Measurements from ENCODE around the gene MAPK1IP1L.

DNA sequence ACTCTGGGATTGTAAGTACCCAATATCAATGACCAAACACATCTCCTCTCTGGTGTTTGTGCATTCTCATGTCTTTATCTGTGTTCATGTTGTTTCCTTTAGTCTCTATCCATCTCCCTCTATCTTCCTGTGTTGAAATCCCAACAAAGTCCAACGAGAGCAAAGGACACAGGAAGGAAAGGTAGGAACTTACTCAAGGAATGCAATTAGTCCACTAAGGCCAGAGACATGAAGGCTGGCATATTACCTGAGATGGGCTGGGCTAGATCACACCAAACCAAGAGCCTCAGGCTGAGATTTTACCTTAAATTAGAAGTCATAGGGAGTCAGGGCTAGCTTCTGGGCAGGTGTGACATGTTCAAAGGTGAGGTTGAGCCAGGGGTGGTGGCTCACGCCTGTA is 63.3 kb downstream of the MAPK1IP1L start:
- TF ChIP-seq TEAD4 (IDR thresholded peaks at IDR 0.05; ENCODE audit: borderline replicate concordance, insufficient read depth) (no peak), FOXM1 (IDR thresholded peaks at IDR 0.05; ENCODE audit: low read depth) (no peak), TAF1 (IDR thresholded peaks at IDR 0.05; ENCODE audit: borderline replicate concordance, low read depth, low read length) (no peak), YY1 (IDR thresholded peaks at IDR 0.05; ENCODE audit: low read depth) (no peak), EP300 (IDR thresholded peaks at IDR 0.05; ENCODE audit: borderline replicate concordance in 1 of 2, low read depth in 1 of 2, low read length in 1 of 2) (no peak), JUND (IDR thresholded peaks at IDR 0.05) (no peak), GABPA (IDR thresholded peaks at IDR 0.05; ENCODE audit: low read depth) (no peak), ELF1 (IDR thresholded peaks at IDR 0.05) (no peak), POLR2AphosphoS5 (IDR thresholded peaks at IDR 0.05; ENCODE audit: low read depth, low read length) (no peak), RAD21 (IDR thresholded peaks at IDR 0.05; ENCODE audit: low read length) (no peak)
- TF ChIP-seq, protein P1, sequence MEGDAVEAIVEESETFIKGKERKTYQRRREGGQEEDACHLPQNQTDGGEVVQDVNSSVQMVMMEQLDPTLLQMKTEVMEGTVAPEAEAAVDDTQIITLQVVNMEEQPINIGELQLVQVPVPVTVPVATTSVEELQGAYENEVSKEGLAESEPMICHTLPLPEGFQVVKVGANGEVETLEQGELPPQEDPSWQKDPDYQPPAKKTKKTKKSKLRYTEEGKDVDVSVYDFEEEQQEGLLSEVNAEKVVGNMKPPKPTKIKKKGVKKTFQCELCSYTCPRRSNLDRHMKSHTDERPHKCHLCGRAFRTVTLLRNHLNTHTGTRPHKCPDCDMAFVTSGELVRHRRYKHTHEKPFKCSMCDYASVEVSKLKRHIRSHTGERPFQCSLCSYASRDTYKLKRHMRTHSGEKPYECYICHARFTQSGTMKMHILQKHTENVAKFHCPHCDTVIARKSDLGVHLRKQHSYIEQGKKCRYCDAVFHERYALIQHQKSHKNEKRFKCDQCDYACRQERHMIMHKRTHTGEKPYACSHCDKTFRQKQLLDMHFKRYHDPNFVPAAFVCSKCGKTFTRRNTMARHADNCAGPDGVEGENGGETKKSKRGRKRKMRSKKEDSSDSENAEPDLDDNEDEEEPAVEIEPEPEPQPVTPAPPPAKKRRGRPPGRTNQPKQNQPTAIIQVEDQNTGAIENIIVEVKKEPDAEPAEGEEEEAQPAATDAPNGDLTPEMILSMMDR (IDR thresholded peaks at IDR 0.05) = no peak
- TF ChIP-seq, protein P2, sequence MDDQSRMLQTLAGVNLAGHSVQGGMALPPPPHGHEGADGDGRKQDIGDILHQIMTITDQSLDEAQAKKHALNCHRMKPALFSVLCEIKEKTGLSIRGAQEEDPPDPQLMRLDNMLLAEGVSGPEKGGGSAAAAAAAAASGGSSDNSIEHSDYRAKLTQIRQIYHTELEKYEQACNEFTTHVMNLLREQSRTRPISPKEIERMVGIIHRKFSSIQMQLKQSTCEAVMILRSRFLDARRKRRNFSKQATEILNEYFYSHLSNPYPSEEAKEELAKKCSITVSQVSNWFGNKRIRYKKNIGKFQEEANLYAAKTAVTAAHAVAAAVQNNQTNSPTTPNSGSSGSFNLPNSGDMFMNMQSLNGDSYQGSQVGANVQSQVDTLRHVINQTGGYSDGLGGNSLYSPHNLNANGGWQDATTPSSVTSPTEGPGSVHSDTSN (IDR thresholded peaks at IDR 0.05) = no peak
- TF ChIP-seq, protein P3, sequence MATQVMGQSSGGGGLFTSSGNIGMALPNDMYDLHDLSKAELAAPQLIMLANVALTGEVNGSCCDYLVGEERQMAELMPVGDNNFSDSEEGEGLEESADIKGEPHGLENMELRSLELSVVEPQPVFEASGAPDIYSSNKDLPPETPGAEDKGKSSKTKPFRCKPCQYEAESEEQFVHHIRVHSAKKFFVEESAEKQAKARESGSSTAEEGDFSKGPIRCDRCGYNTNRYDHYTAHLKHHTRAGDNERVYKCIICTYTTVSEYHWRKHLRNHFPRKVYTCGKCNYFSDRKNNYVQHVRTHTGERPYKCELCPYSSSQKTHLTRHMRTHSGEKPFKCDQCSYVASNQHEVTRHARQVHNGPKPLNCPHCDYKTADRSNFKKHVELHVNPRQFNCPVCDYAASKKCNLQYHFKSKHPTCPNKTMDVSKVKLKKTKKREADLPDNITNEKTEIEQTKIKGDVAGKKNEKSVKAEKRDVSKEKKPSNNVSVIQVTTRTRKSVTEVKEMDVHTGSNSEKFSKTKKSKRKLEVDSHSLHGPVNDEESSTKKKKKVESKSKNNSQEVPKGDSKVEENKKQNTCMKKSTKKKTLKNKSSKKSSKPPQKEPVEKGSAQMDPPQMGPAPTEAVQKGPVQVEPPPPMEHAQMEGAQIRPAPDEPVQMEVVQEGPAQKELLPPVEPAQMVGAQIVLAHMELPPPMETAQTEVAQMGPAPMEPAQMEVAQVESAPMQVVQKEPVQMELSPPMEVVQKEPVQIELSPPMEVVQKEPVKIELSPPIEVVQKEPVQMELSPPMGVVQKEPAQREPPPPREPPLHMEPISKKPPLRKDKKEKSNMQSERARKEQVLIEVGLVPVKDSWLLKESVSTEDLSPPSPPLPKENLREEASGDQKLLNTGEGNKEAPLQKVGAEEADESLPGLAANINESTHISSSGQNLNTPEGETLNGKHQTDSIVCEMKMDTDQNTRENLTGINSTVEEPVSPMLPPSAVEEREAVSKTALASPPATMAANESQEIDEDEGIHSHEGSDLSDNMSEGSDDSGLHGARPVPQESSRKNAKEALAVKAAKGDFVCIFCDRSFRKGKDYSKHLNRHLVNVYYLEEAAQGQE (IDR thresholded peaks at IDR 0.05; ENCODE audit: low read depth, low read length) = no peak
